Kasumi-1 (cell line): ENCODE results near the gene WDR90.

Experiments
- DNase-seq, 2 experiments: peaks; one replicate each; lab custom pipeline; 2025; lab: John Stamatoyannopoulos, UW

WDR90 gene

DNA sequence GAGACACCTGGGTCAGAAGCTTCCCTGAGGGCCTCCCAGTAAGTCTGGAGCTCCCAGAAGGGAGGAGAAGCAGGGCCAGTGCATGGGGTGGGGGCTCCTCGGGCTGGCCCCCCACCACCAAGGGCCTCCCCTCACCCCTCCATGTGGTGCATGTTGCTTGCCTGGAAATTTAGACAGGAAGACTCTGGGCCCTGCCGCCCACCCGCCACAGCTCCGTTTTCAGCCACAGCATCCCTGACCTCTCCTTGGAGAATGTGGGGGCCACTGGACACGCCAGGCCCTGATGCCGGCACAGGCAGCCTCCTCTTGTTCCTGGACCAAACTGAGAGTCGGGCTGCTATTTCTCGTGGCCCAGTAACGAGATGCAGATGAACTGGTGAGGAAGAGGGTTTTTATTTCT, 10.3 kb upstream of the WDR90 start:
- no peak for DNase-seq

DNA sequence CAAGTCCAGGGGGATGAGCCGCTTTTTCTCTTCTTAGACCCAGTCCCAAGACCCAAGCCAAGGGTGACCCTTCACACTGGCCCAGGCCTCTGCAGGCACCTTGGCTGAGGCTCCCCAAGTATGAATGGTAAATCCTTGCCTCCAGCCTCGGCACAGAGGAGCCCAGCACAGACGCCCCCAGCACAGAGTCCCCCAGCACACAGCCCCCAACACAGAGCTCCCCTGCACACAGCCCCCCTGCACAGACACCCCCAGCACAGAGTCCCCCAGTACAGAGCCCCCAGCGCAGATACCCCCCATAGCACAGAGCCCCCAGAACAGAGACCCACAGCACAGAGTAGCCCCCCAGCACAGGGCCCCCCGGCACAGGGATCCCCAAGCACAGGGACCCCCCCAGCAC, 8.6 kb upstream of the WDR90 start:
- no peak for DNase-seq

DNA sequence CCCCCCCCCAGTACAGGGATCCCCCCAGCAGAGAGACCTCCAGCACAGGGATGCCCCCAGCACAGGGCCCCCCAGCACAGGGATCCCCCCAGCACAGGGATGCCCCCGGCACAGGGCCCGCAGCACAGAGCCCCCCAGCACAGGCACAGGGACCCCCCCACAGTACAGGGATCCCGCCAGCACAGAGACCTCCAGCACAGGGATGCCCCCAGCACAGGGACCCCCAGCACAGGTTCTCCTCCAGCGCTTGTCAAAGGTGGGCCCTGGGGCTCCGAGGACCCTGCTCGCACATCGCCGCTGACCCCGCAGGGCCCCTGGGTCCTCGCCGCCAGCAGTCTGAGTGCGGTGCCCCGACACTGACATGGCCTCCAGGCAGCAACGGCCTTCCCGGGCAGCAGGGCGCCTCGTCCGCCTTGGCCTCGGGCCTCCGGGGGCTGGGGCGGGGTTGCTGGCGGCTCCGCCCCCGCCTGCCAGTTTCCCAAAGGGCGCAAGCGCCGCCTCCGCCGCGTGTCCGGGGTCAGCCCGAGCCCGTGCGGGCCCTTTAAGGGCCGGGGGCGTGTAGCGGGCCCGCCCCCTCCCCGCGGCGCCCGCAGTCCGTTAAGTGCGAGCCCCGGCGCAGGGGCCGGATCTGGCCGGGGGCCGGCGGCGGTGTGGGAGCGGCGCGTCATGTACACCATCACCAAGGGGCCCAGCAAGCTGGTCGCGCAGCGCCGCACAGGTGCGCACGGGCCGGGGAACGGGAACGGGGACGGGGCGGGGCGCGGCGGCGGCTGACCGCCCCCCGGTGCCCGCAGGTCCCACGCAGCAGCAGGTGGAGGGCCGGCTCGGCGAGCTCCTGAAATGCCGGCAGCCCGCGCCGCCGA, 7.6 kb upstream of the WDR90 start, which contains the start of gene MCRIP2:
Gene MCRIP2, plus strand, starts transcription at position 503 of the 863 bp plus-strand sequence. Its CDS starts 164 bp downstream, at position 667.
- peak; percentile 22 to 46 for DNase-seq

DNA sequence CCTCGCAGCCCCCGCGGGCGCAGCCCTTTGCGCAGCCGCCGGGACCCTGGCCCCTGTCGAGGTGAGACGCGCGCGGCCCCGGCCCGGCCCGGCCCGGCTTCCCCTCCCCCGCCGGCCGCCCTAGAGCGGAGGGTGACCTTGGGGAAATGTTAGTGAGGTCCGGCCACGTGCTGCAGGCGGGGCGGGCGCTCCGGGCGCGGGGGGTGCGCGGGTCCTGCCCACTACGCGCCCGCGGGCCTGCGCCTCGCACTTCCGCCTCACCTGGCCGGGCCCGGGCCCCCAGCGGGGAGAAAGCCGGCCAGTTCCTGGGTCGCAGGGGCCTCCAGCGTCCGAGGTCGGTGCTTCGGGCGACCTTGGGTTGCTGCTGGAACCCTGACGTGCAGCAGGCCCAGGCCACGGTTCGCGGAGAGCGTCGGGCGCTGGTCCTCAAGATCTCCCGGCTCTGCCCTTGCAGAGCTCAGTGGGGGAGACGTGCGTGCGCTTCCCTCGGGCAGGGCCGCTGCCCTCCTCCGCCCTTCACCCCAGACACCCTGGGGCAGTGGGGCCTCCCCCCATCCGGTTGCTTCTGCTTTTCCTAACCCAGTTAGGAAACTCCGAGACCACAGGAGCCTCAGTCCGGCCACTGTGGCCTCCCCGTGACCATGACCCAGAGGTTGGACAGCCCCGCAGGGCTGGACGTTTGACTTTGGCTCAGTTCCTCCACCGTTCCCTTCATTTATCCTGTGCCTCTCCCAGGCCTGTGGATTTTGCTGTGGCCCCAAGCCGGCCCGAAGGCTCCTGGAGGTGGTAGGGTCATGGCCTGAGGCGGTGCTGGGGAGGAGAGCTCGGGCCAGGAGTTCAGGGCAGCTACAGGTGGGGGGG, 6.7 kb upstream of the WDR90 start:
- DNase-seq, result no peak

DNA sequence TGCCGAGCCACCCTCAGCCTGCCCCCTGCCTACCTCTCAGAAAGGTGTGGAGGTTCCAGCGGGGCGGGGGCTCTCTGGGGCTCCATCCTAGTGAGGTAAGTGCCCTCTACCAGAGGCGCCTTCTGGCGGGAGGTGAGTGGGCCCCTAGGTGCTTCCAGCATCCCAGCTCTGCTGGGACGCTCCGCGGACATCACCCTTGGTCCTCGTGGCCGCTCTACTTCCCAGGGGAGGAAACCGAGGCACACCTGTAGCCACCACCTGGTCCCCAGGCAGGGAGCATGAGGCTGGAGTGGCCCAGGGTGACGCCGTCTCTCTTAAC, 6.2 kb upstream of the WDR90 start:
- no peak for DNase-seq

- DNase-seq, result no peak
Observed at GRCh38 chr16:644556-644955, 4.6 kb upstream of the WDR90 start.

GRCh38 chr16:645852-646678, 3.1 kb upstream of the WDR90 start:
- no peak for DNase-seq

DNA sequence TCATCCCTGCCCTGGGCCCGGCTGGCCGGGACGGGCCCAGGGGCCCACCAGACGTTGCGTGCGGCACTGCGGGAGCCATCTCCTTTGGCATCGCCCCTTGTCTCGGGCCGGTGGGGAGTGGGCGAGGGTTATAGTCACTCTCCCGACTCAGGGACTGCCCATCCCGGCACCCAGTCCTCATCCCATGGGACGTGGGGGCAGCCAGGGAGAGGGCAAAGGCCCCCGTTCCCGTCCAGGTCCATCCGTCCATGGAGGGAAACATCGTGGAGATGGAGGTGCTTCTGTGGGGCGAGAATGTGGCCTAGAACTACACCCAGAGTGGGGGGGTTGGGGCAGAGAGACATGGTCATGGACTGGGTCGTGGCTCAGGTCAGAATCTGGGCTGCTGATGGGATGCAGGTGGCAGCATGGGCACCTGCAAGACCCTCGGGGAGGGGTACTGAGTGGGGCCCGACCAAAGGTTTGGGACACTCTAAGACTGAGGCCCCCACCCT, 2.4 kb upstream of the WDR90 start:
- no peak for DNase-seq

- no peak for DNase-seq
Observed at GRCh38 chr16:647173-647902, 1.8 kb upstream of the WDR90 start.

DNA sequence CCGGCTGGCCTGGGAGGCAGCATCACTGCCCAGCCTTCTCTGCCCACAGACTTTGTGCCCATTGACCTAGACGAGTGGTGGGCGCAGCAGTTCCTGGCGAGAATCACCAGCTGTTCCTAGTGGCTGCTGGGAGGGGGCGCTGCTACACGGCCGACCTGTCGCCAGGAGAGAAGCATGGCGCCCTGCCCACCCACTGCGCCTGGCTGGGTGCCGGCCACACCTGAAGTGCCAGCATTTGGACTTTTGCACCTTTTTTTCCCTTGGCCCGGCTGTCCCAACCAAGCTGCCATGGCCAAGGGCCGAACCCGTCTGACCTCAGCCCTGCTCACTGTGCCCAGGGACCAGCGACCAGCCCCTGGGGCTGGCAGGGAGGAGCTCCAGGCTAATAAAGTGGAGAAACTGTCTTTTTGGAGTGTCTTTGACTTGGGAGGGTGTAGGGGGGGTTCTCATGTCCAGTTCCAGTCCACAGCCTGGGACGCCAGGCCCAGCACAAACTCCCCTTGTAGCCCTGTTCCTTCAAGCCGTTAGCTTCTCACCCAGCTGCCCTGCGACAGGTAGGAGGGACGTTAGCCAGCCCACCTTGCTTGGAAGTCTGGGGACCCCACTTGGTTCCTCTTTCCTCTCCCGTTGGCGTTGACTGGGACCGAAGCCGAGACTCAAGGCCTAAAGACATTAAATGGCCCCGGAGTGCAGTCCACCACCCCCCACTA, 939 bp upstream of the WDR90 start:
- DNase-seq, result peak in 1 of 2 experiments; percentile 18

DNA sequence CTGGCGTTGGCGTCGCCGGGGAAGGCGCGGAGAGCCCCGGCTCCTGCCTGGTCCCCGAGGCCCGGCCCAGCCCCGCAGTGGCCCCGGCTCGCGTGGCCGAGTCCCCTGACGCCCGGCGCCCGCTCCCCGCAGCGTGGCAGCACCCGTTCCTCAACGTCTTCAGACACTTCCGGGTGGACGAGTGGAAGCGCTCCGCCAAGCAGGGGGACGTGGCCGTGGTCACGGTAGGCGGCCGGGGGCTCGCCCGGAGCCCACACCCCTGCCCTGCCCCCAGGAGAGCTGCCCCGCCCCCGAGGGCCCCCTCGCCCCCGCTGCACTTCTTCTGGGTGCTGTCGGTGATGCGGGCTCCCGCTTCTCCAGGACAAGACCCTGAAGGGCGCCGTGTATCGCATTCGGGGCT, 466 bp downstream of the WDR90 start:
- DNase-seq, result no peak

GRCh38 chr16:651844-652243, 2.7 kb downstream of the WDR90 start:
- no peak for DNase-seq

DNA sequence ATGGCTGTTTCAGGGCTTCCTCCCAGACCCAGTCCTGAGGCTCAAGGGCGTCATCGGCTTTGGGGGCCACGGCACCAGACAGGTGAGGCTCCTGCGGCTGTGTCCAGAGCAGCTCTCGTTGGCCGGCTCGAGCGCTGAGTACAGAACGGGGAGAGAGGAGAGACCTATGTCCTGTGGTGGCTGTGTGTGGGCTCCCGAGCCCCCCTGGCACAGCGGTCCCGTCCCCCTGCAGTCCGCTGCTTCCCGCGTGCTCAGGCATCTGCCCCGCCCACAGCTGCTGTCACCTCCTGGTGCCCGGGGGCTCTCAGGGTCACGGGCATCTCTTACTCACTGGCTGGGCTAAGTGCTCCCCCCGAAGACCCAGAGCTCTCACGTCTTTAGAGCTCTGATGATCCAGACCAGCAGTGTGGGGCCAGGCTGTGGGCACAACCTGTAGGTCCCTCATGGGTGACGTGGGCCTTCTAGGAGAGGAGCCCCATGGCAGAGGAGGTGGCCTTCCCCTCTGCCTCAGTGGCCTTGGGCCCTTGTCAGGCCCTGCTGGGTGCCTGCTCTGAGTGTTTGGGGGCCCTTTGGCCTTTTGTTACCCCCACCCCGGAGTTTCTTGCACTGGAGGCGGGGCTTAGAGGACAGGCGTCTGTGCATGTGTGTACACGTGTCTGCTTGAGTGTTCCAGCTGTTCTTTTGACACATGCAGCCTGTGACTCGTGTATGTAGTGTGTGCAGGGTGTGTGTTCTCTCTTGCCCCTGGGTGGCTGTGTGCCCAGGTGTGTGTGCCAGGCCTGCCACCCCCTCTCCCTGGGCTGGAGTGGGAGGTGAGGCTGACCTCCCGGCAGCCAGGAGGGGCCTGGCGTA, 3.5 kb downstream of the WDR90 start:
- DNase-seq, result no peak

DNA sequence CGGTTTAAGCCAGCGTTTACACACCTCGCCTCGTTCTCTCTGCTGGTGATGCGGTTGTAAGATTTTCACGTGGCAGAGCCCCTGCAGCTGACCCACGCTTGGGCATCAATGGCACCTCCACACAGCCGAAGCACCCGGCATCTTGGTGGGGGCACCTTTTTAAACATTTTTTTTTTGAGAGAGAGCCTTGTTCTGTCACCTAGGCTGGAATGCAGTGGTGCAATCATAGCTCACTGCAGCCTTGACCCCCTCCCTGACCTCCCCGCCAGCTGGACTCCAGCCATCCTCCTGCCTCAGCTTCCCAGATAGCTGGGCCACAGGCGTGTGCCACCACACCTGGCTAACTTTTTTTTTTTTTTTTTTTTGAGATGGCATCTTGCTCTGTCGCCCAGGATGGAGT, 4.9 kb downstream of the WDR90 start:
- DNase-seq, result no peak

DNA sequence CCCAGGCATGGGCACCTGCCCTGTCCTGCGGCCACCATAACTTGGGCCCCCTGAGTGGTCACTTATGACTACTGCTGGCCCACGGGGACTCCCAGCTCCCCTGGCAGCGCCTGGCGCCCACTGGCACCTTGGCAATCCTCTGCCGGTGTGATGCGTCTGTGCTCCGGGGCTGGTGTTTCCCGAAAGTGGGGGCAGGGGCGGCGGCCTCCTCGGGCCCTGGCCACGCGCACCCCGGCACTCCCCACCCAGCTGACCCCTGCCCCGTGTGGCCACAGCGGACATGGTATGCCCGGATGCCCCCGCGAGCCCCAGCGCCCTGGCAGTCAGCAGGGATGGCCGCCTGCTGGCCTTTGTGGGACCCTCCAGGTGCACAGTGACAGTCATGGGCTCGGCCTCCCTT, 8.3 kb downstream of the WDR90 start:
- no peak for DNase-seq

DNA sequence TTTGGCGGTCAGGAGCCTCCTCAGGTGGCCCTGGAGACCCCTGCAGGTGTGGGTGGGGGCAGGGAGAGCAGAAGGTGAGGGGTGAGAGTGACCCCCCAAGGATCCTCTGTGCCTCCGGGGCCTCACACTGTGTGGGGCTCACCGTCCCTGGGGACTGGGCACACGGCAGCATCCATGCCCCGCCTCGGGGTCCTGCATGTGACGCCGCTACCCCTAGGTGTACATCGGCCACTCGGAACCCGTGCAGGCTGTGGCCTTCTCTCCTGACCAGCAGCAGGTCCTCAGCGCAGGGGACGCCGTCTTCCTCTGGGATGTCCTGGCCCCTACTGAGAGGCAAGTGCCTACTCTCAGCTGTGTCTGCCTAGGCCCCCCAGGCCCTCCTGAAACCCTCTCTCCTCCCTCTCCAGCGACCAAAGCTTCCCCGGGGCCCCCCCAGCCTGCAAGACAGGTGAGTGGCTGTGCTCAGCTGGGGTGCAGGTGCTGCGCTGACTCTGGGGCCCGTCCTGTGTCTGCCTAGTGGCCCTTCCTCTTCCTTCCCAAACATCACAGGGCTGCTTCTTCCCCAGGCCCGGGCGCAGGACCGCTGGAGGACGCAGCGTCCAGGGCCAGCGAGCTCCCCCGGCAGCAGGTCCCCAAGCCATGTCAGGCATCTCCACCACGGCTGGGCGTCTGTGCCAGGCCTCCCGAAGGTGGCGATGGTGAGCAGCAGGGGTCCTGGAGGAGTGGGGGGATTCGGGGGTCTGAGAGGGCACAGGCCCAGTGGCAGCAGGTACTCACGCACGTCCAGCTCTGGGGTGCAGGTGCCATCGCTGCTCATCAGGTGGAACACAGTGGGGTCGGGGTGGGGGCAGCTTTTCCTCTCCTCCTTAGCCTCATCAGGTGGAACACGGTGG, 9.8 kb downstream of the WDR90 start:
- DNase-seq, result no peak

DNA sequence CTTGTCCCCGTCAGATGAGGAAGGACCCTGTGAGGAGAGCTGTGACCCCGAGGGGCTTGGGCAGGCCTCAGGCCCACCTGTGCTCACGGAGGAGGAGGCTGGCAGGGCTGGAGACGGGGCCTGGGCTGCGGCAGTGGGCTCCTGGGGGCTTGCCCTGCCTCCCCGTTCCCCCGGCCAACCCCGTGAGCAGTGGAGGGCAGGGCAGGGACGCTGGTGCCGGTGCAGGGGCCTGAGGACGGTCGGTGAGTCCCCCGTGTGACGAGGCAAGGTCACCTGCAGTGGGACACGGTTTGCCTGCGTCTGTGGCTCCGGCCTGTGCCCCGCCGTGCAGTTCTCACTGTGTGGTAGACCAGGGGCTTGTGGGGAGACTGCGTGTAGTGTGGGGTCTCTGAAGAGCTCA, 10.5 kb downstream of the WDR90 start:
- DNase-seq, result no peak

- no peak for DNase-seq
Observed at GRCh38 chr16:660132-660458, 10.9 kb downstream of the WDR90 start.
